Suprapubic skin (tissue), 4 donors: ENCODE measurements around the gene TAAR9.

Experiments
- CTCF ChIP-seq, 2 donors: fragments of 200-600 bp in 1 of 2; fragments of 450-650 bp in 1 of 2; sonication (generic) in 1 of 2; IDR thresholded peaks; one replicate each; pipeline ENCODE4 v1.5.1; 2016 to 2019; ENCODE audit warnings: antibody characterized with exemption in 2 of 2, mild to moderate bottlenecking in 1 of 2, moderate library complexity in 1 of 2
- POLR2A ChIP-seq, 2 donors: fragments of 450-650 bp; IDR thresholded peaks; one replicate each; pipeline ENCODE4 v1.6.1; 2017; ENCODE audit warnings: antibody characterized with exemption in 2 of 2, mild to moderate bottlenecking in 2 of 2, moderate library complexity in 2 of 2
- POLR2AphosphoS5 ChIP-seq, 3 donors: sonication (generic); formaldehyde crosslinking; IDR thresholded peaks; one replicate each; pipeline ENCODE4 v1.6.1; 2017; ENCODE audit warnings: antibody characterized with exemption in 3 of 3

GRCh38 chr6:132491303-132491702 lies 46.8 kb upstream of the TAAR9 start:
- TF ChIP-seq CTCF (IDR thresholded peaks at IDR 0.05), result no peak
- TF ChIP-seq POLR2AphosphoS5 (IDR thresholded peaks at IDR 0.05), result no peak
- TF ChIP-seq POLR2A (IDR thresholded peaks at IDR 0.05), result no peak
